Gastrocnemius medialis (tissue), 4 donors: ENCODE data around the gene FBXL19.

Experiments
- POLR2A ChIP-seq, 2 donors: fragments of 450-650 bp; IDR thresholded peaks; one replicate each; pipeline ENCODE4 v1.6.1; 2017; ENCODE audit warnings: antibody characterized with exemption in 2 of 2, mild to moderate bottlenecking in 2 of 2, moderate library complexity in 2 of 2
- TF ChIP-seq, protein P1 (sequence below), 5 experiments: fragments of 450-650 bp in 3 of 5; fragments of 200-600 bp in 2 of 5; sonication (generic) in 2 of 5; IDR thresholded peaks in 4 of 5; conservative IDR thresholded peaks in 1 of 5; 1 replicate in 4 of 5; 2 replicates in 1 of 5; pipeline ENCODE4 v1.5.1; 2016 to 2019; ENCODE audit warnings: antibody characterized with exemption in 5 of 5, mild to moderate bottlenecking in 3 of 5, moderate library complexity in 3 of 5

DNA sequence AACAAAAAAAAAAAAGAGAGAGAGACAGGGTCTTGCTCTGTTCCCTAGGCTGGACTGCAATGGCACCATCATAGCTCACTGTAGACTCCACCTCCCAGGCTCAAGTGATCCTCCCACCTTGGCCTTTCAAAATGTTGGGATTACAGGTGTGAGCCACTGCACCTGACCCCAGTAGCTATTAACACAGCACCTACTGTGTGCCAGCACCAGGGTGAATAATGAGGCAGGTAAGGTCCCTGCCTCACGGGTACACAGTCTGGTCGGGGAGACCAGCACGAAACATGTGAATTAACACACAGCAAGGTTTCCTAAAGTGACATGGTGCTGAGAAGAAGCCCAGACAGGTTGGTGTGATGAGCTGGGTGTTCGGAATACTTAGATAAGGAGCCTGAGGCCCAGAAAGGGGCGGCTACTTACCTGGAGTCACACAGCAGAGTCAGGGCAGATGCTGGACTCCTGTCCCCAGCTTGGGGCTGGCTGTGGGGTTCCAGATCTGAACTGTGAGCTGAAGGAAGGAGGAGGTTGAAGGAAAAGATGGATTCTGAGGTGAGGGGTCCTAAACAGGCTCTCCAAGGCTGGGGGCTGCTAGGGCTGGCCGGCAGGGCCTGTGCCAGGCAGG, 10.5 kb upstream of the FBXL19 start:
- no peak for TF ChIP-seq POLR2A (IDR thresholded peaks at IDR 0.05)
- TF ChIP-seq, protein P1, sequence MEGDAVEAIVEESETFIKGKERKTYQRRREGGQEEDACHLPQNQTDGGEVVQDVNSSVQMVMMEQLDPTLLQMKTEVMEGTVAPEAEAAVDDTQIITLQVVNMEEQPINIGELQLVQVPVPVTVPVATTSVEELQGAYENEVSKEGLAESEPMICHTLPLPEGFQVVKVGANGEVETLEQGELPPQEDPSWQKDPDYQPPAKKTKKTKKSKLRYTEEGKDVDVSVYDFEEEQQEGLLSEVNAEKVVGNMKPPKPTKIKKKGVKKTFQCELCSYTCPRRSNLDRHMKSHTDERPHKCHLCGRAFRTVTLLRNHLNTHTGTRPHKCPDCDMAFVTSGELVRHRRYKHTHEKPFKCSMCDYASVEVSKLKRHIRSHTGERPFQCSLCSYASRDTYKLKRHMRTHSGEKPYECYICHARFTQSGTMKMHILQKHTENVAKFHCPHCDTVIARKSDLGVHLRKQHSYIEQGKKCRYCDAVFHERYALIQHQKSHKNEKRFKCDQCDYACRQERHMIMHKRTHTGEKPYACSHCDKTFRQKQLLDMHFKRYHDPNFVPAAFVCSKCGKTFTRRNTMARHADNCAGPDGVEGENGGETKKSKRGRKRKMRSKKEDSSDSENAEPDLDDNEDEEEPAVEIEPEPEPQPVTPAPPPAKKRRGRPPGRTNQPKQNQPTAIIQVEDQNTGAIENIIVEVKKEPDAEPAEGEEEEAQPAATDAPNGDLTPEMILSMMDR (IDR thresholded peaks at IDR 0.05 in 4 of 5, conservative IDR thresholded peaks at IDR 0.05 in 1 of 5): no peak
